ENCODE data around the gene PPT2. TPM values are rescaled to one million over a fixed set of nuclear protein-coding genes. Genes with fewer than 3 reads are reported as not detected.

PPT2 gene
- total RNA-seq, 2 experiments from 2014 or later: 9.9 to 10.1 TPM

DNA sequence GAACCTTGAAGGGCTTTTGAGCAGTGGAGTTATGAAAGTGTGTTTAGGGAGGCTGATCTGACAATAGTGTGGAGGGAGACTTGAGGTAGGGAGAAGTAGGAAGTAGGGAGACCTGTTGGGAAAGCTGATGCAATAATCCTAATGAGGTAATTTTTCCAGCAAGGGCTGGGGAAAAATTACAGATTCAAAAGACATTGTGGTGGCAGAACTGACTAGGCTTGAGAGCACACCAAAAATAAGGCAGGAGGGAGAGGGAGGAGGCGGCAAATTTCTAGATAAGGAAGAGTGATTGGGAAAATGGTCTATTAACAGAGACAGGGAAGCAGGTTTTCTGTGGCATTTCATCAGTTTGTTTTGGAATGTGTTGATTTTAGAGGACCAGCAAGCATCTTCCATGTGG lies 7.7 kb upstream of the PPT2 start:
- no peak overlapping the region for H3K4me3 Mint-ChIP-seq
- ATAC-seq: no peak
- H3K27me3 Mint-ChIP-seq: peaks cover 19% of the 10 kb centered on the region
- intact Hi-C loops (cut with DNase I, micrococcal nuclease): no loop called here
- ChIA-PET POLR2A (no interaction called here), CTCF (interaction anchor here (0.6 to 1.3 kb wide), 2 partner anchors 27 to 32 kb away, joined by 3 to 4 read pairs; no protein-coding TSS in a partner anchor)
- no peak overlapping the region for H3K27ac Mint-ChIP-seq
- DNase-seq: no peak
- H3K9me3 Mint-ChIP-seq (ENCODE audit: low read depth): no peaks in the 10 kb centered on the region
- no peaks in the 10 kb centered on the region for H3K36me3 Mint-ChIP-seq (ENCODE audit: low read depth)
- H3K4me1 Mint-ChIP-seq: peaks cover 24% of the 10 kb centered on the region

DNA sequence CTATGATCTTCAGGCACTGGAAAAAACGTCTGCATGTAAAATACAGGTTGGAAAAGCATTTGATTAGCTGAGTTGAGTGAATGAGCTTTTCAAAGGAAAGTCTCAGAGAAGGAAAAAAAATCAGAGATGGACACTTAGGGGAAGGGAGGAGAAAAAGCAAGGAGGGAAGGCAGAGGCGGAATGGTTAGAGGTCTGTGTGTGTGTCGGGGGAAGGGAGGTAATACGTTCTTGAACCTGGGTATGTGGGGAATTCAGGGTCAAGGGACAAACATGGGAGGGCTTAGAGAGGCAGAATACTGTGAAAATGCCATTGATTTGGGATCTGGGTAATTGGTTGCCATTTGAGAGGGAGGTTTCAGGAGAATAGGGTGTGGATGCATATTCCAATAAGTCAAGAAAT lies 7.3 kb upstream of the PPT2 start:
- H3K4me3 Mint-ChIP-seq: no peak overlapping the region
- H3K27me3 Mint-ChIP-seq: peaks cover 19% of the 10 kb centered on the region
- CTCF ChIA-PET: interaction anchor here (1.3 kb wide), 1 partner anchor 28 kb away, joined by 4 read pairs; no protein-coding TSS in a partner anchor
- peaks cover 26% of the 10 kb centered on the region for H3K4me1 Mint-ChIP-seq
- intact Hi-C loops (cut with DNase I, micrococcal nuclease): no loop called here
- ATAC-seq (no peak), DNase-seq (no peak)
- H3K9me3 Mint-ChIP-seq (ENCODE audit: low read depth): no peaks in the 10 kb centered on the region
- no peak overlapping the region for H3K27ac Mint-ChIP-seq
- no peaks in the 10 kb centered on the region for H3K36me3 Mint-ChIP-seq (ENCODE audit: low read depth)
- POLR2A ChIA-PET: no interaction called here

DNA sequence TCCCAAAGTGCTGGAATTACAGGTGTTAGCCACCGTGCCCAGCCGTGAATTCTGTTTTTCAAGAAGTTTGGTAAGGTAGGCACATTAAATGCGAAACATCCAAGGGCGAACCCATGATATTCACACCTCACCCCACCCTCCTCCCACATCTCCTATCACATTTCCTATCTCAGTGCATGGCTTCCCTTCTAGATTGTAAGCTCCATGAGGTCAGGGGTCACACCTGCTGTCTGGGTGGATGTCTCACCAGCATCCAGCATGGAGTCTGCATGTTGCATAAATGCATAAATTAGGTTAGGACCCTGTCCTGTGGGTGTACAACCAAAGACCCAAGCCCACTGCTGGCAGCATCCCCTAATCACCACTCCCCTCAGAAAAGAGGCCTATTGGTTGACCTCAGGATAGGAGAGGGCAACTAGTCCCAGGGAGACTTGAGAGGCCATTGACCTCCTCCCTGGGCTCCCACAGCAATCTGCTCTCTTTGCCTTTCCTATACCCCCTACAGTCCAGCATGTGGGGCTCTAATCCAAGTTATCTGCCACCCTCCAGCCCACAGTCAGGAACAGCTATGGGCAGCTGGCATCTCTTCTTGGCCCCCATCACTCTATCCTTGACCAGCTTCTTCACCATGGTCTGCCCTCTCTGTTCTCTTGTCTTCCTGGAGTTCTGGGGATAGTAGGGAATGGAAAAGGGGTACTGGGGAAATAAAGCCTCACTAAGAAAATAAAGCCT lies 6.4 kb upstream of the PPT2 start:
- no peaks in the 10 kb centered on the region for H3K36me3 Mint-ChIP-seq (ENCODE audit: low read depth)
- no peak overlapping the region for H3K27ac Mint-ChIP-seq
- intact Hi-C loops (cut with DNase I, micrococcal nuclease): loop anchor here in 1 of 2 experiments (1.0 kb wide), 2 partner anchors 17 to 48 kb away; partner anchors contain the start of gene FKBPL
- H3K27me3 Mint-ChIP-seq: peaks cover 19% of the 10 kb centered on the region
- POLR2A ChIA-PET: no interaction called here
- no peak overlapping the region for H3K4me3 Mint-ChIP-seq
- DNase-seq: no peak
- CTCF ChIA-PET: interaction anchor here (0.7 to 1.9 kb wide), 3 partner anchors 10 to 93 kb away, joined by 3 to 5 read pairs (median 5); no protein-coding TSS in a partner anchor
- no peaks in the 10 kb centered on the region for H3K9me3 Mint-ChIP-seq (ENCODE audit: low read depth)
- peaks cover 33% of the 10 kb centered on the region for H3K4me1 Mint-ChIP-seq
- no peak for ATAC-seq

DNA sequence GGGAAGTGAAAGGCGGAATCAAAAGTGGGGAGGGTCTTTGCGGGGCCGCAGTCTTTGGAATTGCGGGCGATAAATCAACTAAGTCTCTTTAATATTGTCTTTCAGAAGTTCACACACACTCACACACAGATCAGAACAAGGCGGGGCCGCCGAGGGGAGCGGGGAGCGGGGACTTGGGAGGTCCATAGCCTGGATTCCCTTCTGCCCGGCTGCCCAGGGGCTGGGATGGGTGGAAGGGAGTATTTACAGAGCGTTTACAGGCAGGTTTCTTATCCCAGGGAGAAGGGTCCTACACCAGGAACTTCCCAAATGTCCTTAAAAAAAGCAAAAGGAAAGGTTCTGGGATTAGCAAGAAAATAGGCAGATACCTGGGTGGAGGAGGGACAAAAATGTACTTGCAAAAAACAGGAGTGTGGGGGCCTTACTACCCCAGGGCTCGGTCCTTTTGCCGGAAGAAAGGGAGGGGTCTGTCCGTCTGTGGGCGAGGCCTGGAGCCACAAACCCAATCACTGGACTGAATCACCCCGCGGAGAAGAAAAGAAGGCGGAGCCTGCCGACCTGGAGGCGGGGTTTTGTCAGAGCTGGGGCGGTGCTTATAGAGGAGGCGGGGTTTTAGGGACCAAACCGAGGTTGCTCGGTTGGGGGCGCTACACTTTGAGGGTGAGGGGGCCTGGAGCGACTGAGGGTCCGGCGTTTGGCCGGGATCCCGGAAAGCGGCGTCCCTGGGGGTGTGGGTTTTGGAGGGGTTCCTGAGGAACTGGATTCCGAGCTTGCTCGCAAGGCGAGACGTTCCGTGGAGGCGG lies 5.5 kb upstream of the PPT2 start:
- Mint-ChIP-seq H3K4me3 (peak overlapping the region; percentile 67), H3K9me3 (ENCODE audit: low read depth) (no peaks in the 10 kb centered on the region), H3K27me3 (peaks cover 19% of the 10 kb centered on the region), H3K27ac (peak overlapping the region; percentile 0), H3K4me1 (peaks cover 42% of the 10 kb centered on the region), H3K36me3 (ENCODE audit: low read depth) (no peaks in the 10 kb centered on the region)
- peak; percentile 88 for DNase-seq
- POLR2A ChIA-PET: interaction anchor here (0.6 to 0.9 kb wide), 2 partner anchors 21 to 819 kb away, joined by 3 read pairs; partner anchors contain the start of gene ATF6B
- CTCF ChIA-PET: interaction anchor here (0.6 to 1.9 kb wide), 7 partner anchors 11 to 74 kb away, joined by 3 to 6 read pairs (median 5); partner anchors contain the start of gene FKBPL
- peak; percentile 88 for ATAC-seq
- intact Hi-C loops (cut with DNase I, micrococcal nuclease): loop anchor here in 1 of 2 experiments (1.0 kb wide), 2 partner anchors 18 to 47 kb away; partner anchors contain the start of gene FKBPL

DNA sequence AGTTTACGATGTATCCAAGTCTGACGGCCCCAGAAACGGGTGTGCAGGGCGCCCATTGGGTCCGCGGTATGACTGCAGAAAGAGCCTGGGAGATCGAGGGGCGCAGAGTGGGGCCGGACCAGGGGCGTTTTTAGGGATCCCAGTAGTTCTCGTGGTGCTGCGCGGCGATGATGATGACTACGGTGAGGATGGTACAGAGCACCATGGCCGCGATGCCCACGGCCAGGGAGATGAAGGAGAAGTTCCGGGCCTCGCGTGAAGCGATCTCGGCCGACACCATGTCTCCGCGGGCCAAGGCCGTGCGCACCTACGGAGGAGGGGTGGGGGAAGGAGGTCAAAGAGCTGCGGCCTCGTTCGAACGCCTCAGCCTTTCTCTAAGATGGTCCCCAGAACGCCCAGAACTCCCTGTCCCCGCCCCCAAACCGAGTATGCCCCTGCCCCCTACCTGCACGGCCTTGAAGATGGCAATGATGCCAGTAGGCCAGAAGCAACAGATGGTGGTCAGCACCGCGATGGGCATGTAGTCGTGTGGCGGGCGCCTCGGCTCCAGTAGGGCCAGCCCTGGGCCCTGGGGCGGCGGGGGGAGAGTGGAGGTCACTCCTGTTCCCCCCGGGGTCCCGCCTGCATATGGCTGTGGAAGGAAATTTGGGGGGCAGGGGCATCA lies 4.7 kb upstream of the PPT2 start:
- intact Hi-C loops (cut with DNase I, micrococcal nuclease): no loop called here
- CTCF ChIA-PET: interaction anchor here (0.6 to 1.9 kb wide), 6 partner anchors 11 to 218 kb away, joined by 3 to 6 read pairs (median 4); partner anchors contain the start of gene FKBPL
- POLR2A ChIA-PET: interaction anchor here (0.6 to 0.9 kb wide), 2 partner anchors 21 to 819 kb away, joined by 3 read pairs; partner anchors contain the start of gene ATF6B
- Mint-ChIP-seq H3K27ac (peak overlapping the region; percentile 0), H3K9me3 (ENCODE audit: low read depth) (no peaks in the 10 kb centered on the region), H3K4me1 (peaks cover 42% of the 10 kb centered on the region), H3K36me3 (ENCODE audit: low read depth) (no peaks in the 10 kb centered on the region), H3K4me3 (peak overlapping the region; percentile 67), H3K27me3 (peaks cover 19% of the 10 kb centered on the region)
- ATAC-seq (peak; percentile 24), DNase-seq (peak; percentile 28)

DNA sequence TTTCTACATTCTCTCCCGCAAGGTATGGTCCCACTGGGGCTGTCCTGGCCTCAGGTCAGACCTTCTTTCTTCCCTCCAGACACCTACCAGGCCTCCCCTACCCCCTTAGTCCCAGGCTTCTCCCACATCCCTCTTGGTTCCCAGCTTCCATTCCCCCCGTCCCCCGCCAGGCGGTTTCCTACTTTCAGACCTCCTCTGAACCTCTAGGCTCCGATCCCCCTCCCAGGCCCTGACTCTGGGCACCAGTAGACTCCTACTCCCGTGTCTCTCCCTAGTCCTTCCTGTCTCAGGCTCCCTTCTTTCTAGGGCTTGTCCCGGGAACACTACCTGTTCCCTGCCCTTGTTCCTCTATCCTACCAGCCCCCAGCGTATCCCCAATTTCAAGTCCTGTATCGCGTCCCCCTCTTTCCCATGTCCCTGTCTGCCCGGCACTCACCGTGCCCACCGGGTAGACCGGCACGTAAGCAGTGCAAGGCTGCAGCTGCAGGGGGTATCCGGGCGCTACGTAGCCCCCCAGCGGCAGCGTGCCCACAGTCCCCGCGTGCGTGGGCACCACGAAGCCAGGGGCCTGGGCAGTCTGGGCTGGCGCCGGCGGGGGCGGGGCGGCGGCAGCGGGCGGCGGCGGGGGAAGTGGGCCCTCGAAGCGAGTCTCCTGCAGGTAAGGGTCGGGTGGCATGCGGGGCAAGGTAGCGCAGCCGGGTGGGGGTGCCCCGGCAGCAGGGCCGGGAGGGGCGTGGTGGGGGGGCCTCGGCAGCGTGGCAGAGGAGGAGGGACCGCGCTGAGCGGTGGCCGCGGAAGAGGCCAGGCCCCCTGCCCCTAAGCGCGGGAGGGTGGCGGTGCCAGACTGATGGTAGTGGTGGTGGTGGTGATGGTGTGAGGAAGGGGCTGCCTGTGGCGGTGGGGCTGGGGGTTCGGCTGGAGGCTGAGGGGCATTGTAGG lies 3.7 kb upstream of the PPT2 start:
- ChIA-PET CTCF (interaction anchor here (0.5 to 1.6 kb wide), 3 partner anchors 18 to 217 kb away, joined by 3 to 6 read pairs (median 3); no protein-coding TSS in a partner anchor), POLR2A (no interaction called here)
- peaks cover 49% of the 10 kb centered on the region for H3K4me1 Mint-ChIP-seq
- H3K27me3 Mint-ChIP-seq: peaks cover 19% of the 10 kb centered on the region
- no peak overlapping the region for H3K27ac Mint-ChIP-seq
- no peaks in the 10 kb centered on the region for H3K9me3 Mint-ChIP-seq (ENCODE audit: low read depth)
- ATAC-seq: no peak
- no peak for DNase-seq
- no peaks in the 10 kb centered on the region for H3K36me3 Mint-ChIP-seq (ENCODE audit: low read depth)
- intact Hi-C loops (cut with DNase I, micrococcal nuclease): loop anchor here in 1 of 2 experiments (10.0 kb wide), 1 partner anchor 105 kb away; no protein-coding TSS in a partner anchor
- H3K4me3 Mint-ChIP-seq: no peak overlapping the region

DNA sequence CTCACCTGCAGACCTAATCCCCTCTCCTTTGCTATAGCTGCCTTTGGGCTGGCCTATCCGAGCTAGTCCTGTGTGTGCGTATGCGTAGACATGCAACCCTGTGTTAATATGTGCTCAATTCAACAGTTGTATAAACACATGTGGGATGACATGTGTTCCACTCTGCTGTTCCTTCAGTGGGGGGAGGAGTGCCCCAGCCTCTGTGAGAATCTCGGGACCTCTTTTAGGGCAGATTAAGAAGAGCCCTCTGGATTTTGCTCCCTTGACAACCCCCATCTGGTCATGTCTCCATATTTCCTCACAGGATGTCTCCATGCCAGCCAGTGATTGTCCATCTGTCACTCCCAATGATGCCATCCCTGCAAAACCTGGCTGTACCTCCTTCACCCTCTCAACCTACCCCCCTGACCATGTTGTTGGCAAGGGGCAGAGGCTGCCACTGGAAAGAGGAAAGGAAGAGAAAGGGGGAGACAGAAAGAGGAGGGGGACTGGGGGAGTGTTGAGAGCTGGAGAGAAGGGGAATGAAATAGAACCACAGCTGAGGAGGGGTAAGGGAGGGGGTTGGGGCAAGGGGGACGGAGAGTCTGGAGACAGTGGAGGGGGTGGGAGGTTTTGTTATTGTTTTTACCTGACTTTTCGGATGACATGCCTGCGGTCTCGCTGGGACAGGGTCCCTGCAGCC lies 2.6 kb upstream of the PPT2 start:
- intact Hi-C loops (cut with DNase I, micrococcal nuclease): loop anchor here in 1 of 2 experiments (10.0 kb wide), 1 partner anchor 107 kb away; no protein-coding TSS in a partner anchor
- peaks cover 54% of the 10 kb centered on the region for H3K4me1 Mint-ChIP-seq
- H3K27ac Mint-ChIP-seq: no peak overlapping the region
- no peaks in the 10 kb centered on the region for H3K9me3 Mint-ChIP-seq (ENCODE audit: low read depth)
- ChIA-PET CTCF (interaction anchor here (0.6 to 1.4 kb wide), 5 partner anchors 20 to 337 kb away, joined by 3 to 5 read pairs (median 3); partner anchors contain the start of gene GPSM3), POLR2A (interaction anchor here (0.6 kb wide), 1 partner anchor 876 kb away, joined by 5 read pairs; no protein-coding TSS in a partner anchor)
- peaks cover 19% of the 10 kb centered on the region for H3K27me3 Mint-ChIP-seq
- DNase-seq: peak; percentile 13
- H3K4me3 Mint-ChIP-seq: peak overlapping the region; percentile 16
- ATAC-seq: no peak
- peaks cover 5% of the 10 kb centered on the region for H3K36me3 Mint-ChIP-seq (ENCODE audit: low read depth)

DNA sequence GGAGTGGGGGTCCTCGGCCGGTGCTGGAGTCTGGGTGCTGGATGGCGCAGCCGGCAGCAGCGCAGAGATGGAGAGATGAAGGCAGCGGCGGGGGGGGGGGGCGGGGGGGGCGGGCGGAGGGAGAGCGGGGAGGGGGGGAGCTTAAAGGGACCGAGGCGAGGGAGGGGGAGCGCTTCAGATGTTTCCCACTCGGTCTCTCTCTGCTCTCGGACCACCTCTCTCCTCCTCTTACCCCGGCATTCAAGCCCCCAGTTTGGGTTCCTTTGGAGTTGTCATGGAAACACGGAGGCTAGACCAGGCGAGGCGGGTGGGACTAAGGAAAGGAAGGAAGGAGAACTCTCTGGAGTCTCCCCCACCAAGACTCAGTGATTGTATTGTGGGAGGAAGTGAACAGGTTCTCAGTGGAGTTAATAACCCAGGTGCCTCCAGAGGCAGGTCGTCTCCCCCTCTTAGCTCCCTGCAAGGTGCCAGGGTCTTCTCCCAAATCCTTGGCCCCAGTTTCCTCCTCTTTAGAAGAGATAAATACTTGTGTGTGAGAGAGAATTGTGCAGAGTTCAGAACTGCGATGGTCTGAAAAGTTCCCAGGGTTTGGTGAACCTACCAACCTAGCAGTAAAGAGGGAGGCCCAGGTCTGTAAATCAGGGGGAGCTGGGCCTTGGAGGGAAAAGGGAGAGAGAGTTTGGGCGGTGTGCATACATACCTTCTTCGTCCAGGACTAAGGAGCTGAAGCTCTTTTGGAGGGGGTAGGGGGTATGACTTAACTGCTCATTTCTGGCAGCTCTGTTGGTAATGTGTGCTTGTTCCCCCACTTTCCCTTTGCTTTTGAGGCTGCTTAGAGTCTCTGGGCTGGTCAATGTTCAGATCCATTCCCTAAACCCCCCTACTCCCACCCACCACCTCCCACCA lies 1.8 kb upstream of the PPT2 start, which contains the start of gene PRRT1:
TSS of gene PRRT1 (minus strand) at position 77 of the 906 bp plus-strand sequence. CDS start 112 bp downstream, outside the sequence.
- ATAC-seq: no peak
- H3K27ac Mint-ChIP-seq: no peak within 1 kb of the TSS
- peak within 1 kb of the TSS; percentile 16 for H3K4me3 Mint-ChIP-seq
- no peak for DNase-seq
- peaks cover 5% of the 10 kb centered on the region for H3K36me3 Mint-ChIP-seq (ENCODE audit: low read depth)
- peaks cover 54% of the 10 kb centered on the region for H3K4me1 Mint-ChIP-seq
- intact Hi-C loops (cut with DNase I, micrococcal nuclease): loop anchor here in 1 of 2 experiments (10.0 kb wide), 1 partner anchor 107 kb away; no protein-coding TSS in a partner anchor
- ChIA-PET POLR2A (interaction anchor here (0.6 kb wide), 1 partner anchor 875 kb away, joined by 5 read pairs; no protein-coding TSS in a partner anchor), CTCF (interaction anchor here (1.2 to 1.4 kb wide), 5 partner anchors 21 to 93 kb away, joined by 3 to 5 read pairs (median 3); partner anchors contain the start of gene GPSM3)
- H3K27me3 Mint-ChIP-seq: peaks cover 19% of the 10 kb centered on the region
- H3K9me3 Mint-ChIP-seq (ENCODE audit: low read depth): no peaks in the 10 kb centered on the region

Measured in activated CD4-positive, alpha-beta T cell treated with anti-CD3 and anti-CD28 coated beads for 36 hours (primary cell).